Glutamatergic neuron (in vitro differentiated cells): ENCODE results near the gene NUP93. TPM values are rescaled to one million over a fixed set of nuclear protein-coding genes. Genes with fewer than 3 reads are reported as not detected.

Experiments used
- DNase-seq: peaks from one replicate; pipeline ENCODE4 v3.0.0; 2022
- H3K27ac Mint-ChIP-seq: one replicate; pipeline ENCODE4 v1.8.0; 2020; ENCODE audit warnings: mild to moderate bottlenecking, mixed read lengths, inconsistent platforms; ENCODE audit not compliant: unreplicated experiment
- H3K27me3 Mint-ChIP-seq: one replicate; pipeline ENCODE4 v1.8.0; 2020; ENCODE audit warnings: mild to moderate bottlenecking, moderate library complexity, mixed read lengths, inconsistent platforms; ENCODE audit not compliant: unreplicated experiment
- H3K36me3 Mint-ChIP-seq: one replicate; pipeline ENCODE4 v1.8.0; 2020; ENCODE audit warnings: mild to moderate bottlenecking, mixed read lengths, inconsistent platforms; ENCODE audit not compliant: unreplicated experiment
- H3K4me1 Mint-ChIP-seq: one replicate; pipeline ENCODE4 v1.8.0; 2020; ENCODE audit warnings: mild to moderate bottlenecking, low read depth, mixed read lengths, inconsistent platforms; ENCODE audit not compliant: unreplicated experiment
- H3K4me3 Mint-ChIP-seq: one replicate; pipeline ENCODE4 v1.8.0; 2020; ENCODE audit warnings: mild to moderate bottlenecking, mixed read lengths, inconsistent platforms; ENCODE audit not compliant: unreplicated experiment
- H3K9me3 Mint-ChIP-seq: one replicate; pipeline ENCODE4 v1.8.0; 2020; ENCODE audit warnings: mild to moderate bottlenecking, moderate library complexity, mixed read lengths, inconsistent platforms; ENCODE audit not compliant: unreplicated experiment
- total RNA-seq: library from RNA; stranded (reverse); fragmentation: NEBNext Ultra II Directional; extraction: Animal tissue kit (Norgen Biotek cat#: 25700); gene quantifications from one replicate; pipeline ENCODE4 v1.2.1, GENCODE V29; 2021; ENCODE audit not compliant: unreplicated experiment
- TF ChIP-seq, protein P1 (sequence below): fragments of 200-600 bp; sonication (generic); IDR thresholded peaks from one replicate; pipeline ENCODE4 v1.5.0; 2021; ENCODE audit not compliant: partially characterized antibody, unreplicated experiment

The NUP93 gene
- total RNA-seq, 1 donor from 2014 or later, result 84.1 TPM

DNA sequence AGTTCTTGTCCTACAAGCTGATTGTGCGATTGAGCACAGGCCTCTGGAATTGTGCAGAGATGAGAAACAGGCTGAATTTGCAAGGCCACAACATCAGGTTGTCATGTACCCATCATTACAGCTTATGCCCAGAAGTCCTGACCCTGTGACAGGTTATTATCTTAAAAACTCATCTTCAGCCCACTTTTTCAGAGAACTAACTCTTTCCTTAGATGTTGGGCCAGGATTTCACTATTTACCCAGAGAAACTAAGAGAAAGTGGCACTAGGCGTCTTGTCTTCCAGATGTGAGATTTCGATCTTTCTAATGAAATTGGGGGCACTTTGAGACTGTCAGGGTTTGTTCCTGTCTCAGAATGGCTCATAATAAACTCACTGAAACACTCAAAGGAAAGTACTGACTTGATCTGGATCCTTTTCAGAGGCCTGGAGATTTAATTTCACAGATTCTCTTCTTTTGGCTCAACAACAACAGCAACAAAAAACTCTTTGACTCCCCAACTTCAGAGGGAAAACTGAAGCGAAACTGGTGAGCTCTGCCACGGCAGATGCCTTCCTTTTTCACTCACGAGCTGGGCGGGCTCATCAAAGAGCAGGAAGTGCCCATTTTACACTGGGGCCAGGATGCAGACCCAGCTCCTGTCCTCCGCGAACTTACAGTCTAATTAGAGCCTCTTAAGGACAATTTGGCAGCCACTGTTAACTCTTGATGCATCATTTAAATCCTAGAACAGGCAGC lies 117.4 kb downstream of the NUP93 start:
- H3K4me3 Mint-ChIP-seq, result no peak overlapping the region
- H3K9me3 Mint-ChIP-seq, result no peaks in the 10 kb centered on the region
- peaks cover 12% of the 10 kb centered on the region for H3K4me1 Mint-ChIP-seq
- no peak overlapping the region for H3K27ac Mint-ChIP-seq
- DNase-seq, result no peak
- H3K36me3 Mint-ChIP-seq, result peaks cover 4% of the 10 kb centered on the region
- peaks cover 6% of the 10 kb centered on the region for H3K27me3 Mint-ChIP-seq
- TF ChIP-seq, protein P1, sequence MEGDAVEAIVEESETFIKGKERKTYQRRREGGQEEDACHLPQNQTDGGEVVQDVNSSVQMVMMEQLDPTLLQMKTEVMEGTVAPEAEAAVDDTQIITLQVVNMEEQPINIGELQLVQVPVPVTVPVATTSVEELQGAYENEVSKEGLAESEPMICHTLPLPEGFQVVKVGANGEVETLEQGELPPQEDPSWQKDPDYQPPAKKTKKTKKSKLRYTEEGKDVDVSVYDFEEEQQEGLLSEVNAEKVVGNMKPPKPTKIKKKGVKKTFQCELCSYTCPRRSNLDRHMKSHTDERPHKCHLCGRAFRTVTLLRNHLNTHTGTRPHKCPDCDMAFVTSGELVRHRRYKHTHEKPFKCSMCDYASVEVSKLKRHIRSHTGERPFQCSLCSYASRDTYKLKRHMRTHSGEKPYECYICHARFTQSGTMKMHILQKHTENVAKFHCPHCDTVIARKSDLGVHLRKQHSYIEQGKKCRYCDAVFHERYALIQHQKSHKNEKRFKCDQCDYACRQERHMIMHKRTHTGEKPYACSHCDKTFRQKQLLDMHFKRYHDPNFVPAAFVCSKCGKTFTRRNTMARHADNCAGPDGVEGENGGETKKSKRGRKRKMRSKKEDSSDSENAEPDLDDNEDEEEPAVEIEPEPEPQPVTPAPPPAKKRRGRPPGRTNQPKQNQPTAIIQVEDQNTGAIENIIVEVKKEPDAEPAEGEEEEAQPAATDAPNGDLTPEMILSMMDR, result no peak

DNA sequence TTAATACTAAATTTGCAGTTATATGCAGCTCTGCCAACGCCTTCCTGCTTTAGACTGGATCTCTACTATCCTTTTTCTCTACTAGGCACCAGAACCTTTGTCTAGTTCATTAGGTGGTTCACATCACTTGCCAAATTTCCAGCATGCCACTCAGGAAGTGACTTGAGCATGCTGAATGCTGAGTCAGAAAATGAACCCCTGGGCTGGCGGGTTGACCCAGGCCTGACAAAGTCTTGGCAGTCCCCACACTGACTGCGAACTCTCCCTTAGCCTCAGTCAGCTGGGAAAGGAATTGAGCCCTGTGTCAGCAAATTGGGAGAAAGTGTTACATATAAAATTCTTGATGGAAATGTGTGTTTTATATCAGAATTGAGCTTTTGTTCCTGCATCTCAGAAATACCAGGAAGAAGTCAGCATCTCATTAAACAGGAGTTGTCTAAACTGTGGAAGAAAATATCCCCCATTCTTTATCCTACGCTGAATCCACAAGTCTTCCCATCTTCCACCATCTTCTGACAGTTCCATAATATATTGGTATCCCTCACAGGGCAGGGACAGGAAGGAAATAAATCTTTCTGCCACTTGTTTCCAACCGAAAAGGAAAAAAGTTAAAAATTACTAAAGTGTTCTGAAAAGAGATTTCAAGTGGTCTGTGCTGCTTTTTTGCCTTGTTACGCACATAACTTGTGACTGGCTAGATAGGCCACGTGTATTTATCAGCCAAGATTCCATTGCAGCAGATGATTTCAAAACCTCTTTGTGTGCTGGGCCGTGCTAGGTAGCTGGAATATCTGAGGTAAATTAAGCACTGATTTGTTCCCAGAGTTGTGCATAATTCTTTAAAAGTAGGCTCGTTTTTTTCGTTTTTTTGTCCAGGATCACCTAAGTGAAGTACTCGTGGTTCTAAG lies 118.4 kb downstream of the NUP93 start:
- H3K4me3 Mint-ChIP-seq, result no peak overlapping the region
- H3K9me3 Mint-ChIP-seq, result no peaks in the 10 kb centered on the region
- H3K27ac Mint-ChIP-seq, result no peak overlapping the region
- H3K36me3 Mint-ChIP-seq, result peaks cover 4% of the 10 kb centered on the region
- peaks cover 12% of the 10 kb centered on the region for H3K4me1 Mint-ChIP-seq
- TF ChIP-seq, protein P1, result no peak
- peaks cover 4% of the 10 kb centered on the region for H3K27me3 Mint-ChIP-seq
- no peak for DNase-seq

DNA sequence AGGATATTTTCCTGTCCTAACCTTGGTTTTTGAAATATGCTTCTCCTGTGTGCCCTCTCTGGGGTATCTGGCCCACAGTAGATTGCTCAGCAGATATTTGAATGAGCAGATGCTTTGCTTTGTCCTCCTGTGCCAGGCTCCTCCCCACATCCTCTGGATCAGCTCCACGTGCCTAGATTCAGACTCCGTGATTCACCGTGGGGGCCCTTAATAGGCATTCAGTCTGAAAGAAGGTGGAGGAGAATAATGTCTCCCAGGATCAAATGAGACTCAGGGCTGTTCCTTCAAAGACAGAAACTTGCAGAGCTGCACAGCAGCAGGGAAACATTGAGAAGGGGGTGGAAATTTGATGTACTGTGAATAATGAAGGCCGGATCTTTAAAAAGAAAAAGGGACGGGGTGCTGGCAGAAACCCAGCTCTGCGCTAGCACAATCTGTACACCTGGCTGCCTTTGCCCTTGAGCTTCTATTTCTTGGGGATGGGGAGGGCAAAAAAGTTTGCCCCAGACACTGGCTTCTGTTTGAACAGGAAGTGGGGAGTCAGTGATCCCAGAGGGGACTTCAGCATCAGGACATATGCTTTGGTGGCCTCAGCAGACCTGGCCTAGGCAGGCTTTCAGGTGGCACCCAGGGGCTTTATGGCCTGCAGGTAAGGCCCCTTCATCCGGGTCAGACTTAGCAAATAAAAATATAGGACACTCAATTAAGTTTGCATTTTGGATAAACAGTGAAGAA lies 119.2 kb downstream of the NUP93 start:
- no peaks in the 10 kb centered on the region for H3K9me3 Mint-ChIP-seq
- H3K36me3 Mint-ChIP-seq, result no peaks in the 10 kb centered on the region
- peaks cover 7% of the 10 kb centered on the region for H3K4me1 Mint-ChIP-seq
- no peak overlapping the region for H3K27ac Mint-ChIP-seq
- H3K27me3 Mint-ChIP-seq, result peaks cover 4% of the 10 kb centered on the region
- no peak for DNase-seq
- TF ChIP-seq, protein P1, result no peak
- H3K4me3 Mint-ChIP-seq, result no peak overlapping the region

DNA sequence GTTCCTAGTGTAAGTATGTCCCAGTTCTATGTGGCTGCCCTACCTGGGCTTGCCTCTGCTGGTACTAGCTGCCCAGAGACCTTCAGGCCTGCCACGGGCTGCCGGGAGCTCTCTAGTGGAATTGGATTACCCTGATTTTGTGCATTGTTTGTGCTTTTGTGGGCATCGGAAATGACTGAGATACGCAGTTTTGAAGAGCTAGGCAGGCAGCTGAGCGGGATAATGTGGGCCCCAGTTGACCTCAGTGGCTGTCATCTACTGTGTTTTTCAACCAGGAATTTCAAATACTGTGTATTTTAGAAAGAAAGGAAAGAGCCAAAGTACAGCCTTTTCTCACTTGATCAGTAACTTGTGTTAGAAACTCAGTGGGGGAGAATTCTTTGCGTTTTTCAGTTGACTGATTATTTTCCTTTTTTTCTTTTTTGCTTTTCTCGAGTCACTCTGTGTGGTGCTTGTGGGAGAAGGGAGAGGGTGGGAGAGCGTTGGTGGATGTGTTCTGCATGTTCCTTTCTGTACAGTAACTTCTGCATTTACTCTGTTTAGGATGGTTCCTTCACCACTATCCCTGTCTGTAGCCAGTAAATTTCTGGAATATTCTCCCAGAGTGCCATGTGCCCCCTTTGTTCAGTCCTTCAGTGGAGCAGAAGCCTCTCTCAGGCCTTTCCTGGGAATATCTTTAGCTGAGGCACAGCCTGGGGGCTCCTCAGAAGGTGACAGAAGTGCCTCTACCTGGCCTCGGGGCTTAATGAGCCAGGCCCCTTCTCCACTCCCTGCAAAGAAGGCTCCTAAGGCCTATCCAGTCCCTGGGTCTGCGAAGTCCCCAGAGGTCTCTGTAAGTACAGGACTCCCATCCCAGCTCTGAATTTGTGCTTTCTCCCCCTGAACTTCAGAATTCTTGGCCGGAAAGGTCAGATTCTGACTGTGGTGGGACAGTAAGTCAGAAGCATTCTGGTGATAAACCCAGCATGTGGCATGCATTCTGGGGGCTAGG lies 120.1 kb downstream of the NUP93 start:
- Mint-ChIP-seq H3K4me3 (no peak overlapping the region), H3K27ac (no peak overlapping the region), H3K27me3 (peaks cover 4% of the 10 kb centered on the region), H3K9me3 (no peaks in the 10 kb centered on the region), H3K4me1 (peaks cover 7% of the 10 kb centered on the region), H3K36me3 (no peaks in the 10 kb centered on the region)
- DNase-seq, result no peak
- TF ChIP-seq, protein P1, result no peak
